Activated naive CD8-positive, alpha-beta T cell treated with anti-CD3 and anti-CD28 coated beads, Interleukin-2, amount 50 U/mL, for 24 hours (primary cell): ENCODE measurements around the gene PDGFB.

Experiments used
- ATAC-seq: fragments of 150-1000 bp; cut with Tn5 transposase; one replicate; pipeline ENCODE4 v1.10.0; 2021
- DNase-seq: peaks from one replicate; pipeline ENCODE4 v3.0.0; 2021
- H3K27ac Mint-ChIP-seq: one replicate; pipeline ENCODE4 v1.8.0; 2021; ENCODE audit warnings: mild to moderate bottlenecking, mixed read lengths
- H3K27me3 Mint-ChIP-seq: one replicate; pipeline ENCODE4 v1.8.0; 2021; ENCODE audit warnings: mixed read lengths
- H3K36me3 Mint-ChIP-seq: one replicate; pipeline ENCODE4 v1.8.0; 2021; ENCODE audit warnings: low read depth, mixed read lengths
- H3K4me1 Mint-ChIP-seq: one replicate; pipeline ENCODE4 v1.8.0; 2021; ENCODE audit warnings: mixed read lengths
- H3K4me3 Mint-ChIP-seq: one replicate; pipeline ENCODE4 v1.8.0; 2021; ENCODE audit warnings: mild to moderate bottlenecking, moderate library complexity, mixed read lengths
- H3K9me3 Mint-ChIP-seq: one replicate; pipeline ENCODE4 v1.8.0; 2021; ENCODE audit warnings: mixed read lengths

Gene PDGFB

DNA sequence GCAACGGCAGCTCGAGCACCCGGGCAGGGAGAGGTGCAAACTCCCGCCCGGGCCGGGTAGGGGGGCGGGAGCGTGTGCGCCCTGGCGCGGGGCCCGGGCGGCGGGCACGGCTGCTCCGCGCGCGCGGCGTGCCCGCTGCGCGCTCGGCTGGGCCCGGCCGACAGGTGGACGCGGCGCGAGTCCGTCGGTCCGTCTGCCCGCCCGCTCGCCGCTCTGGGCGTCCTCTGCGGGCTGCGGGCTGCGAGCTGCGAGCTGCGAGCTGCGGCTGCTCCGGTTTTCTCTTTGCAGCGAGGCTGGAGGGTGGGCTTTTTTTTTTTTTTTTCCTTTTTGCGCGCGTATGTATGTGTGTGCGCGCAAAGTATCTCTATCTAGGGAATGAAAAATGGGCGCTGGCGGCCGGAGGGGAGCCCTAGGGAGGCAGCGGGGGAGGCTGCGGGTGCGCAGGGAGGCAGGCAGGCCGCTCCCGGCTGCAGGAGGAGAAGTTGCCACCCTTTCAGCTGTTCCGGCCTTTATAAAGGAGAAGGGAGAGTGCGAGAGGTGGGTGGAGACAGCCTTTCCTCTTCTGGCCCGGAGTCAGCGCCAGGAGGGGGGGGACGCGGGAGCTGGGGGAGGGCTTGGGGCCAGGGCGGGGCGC is at the start of gene PDGFB:
PDGFB (minus strand) TSS at position 487 of the 634 bp plus-strand sequence. CDS start 1,019 bp downstream, outside the sequence.
- Mint-ChIP-seq H3K4me3 (peak within 1 kb of the TSS; percentile 70), H3K27ac (no peak within 1 kb of the TSS), H3K9me3 (no peaks in the 10 kb centered on the region), H3K4me1 (peaks cover 35% of the 10 kb centered on the region), H3K27me3 (peaks cover 50% of the 10 kb centered on the region), H3K36me3 (no peaks in the 10 kb centered on the region)
- DNase-seq (no peak), ATAC-seq (no peak)

DNA sequence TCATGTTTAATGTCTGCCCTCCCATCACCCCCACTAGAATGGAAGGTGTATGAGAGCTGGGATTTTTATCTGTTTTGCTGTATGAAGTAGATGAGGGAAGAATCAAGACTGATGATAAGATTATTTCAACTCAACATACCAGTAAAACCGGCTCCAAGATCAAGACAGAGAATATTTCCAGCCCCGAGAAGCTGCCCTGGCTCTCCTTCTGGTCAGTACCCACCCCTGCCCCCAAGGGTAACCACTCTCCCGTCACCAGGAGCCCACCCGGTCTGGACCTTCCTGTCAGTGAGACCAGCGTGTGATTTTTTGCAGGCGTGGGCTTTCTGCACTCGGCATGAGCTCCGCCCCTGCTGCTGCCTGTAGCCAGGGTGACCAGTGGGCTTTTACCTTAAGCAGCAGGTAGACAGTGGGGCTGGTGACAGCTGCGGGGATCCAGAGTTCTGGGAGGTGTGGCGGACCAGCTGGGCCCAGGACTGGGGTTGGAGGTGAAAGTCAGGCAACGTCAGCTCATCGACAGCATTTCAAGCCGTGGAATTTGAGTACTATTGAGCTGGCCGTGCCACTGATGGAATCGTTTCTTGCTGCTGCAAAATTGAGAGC is 49.1 kb upstream of the PDGFB start:
- ATAC-seq = no peak
- no peak for DNase-seq
- Mint-ChIP-seq H3K4me3 (no peak overlapping the region), H3K36me3 (no peaks in the 10 kb centered on the region), H3K27me3 (peaks cover 12% of the 10 kb centered on the region), H3K27ac (no peak overlapping the region), H3K4me1 (no peaks in the 10 kb centered on the region), H3K9me3 (no peaks in the 10 kb centered on the region)

DNA sequence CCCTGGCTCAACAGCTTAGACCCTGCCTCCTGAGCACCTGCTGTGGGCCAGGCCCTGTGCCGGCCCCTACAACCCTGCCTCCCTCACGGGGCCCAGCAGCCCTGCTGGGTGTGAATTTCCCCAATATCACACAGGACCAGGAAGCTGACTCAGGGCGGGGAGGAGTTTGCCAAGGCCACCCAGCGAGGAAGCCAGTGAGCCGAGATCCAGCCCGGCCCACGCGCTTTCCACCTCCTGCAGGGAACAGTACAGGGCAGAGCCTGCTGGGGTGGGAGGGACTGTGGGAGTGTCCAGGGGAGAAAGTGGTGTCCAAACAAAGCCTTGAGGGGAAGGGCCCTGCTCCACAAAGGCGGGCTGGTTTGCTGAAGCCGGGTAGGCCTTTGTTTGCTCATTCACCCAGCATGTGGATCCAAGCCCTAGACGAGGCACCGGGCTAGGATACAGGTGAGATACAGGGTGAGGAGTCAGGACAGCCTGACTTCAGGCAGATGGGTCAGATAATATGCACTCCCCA is 47.8 kb upstream of the PDGFB start:
- Mint-ChIP-seq H3K4me3 (no peak overlapping the region), H3K36me3 (no peaks in the 10 kb centered on the region), H3K4me1 (no peaks in the 10 kb centered on the region), H3K9me3 (no peaks in the 10 kb centered on the region), H3K27ac (no peak overlapping the region), H3K27me3 (peaks cover 9% of the 10 kb centered on the region)
- DNase-seq = no peak
- no peak for ATAC-seq

DNA sequence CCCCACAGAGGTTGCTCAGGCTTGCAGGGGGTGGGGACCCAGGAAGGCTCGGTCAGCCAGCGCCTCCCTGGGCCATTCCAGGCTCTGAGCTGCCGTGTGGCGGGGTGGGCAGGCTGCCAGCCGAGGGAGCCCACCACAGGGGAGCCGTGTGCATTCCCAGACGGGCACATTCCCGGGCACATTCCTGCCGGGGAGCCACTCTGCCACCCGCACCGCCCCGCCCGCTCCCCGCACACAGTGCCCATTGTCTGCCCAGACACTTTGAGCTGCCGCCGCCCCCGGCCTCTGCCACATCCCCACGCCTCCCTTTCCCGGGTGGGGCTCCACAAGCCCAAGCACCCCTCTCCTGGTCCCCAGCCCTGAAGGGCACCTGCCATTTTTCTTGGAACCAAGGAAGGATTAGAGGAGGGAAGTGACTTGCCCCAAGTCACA is 47.3 kb upstream of the PDGFB start:
- DNase-seq (no peak), ATAC-seq (no peak)
- no peaks in the 10 kb centered on the region for H3K36me3 Mint-ChIP-seq
- no peak overlapping the region for H3K27ac Mint-ChIP-seq
- H3K4me1 Mint-ChIP-seq = peaks cover 1% of the 10 kb centered on the region
- no peaks in the 10 kb centered on the region for H3K9me3 Mint-ChIP-seq
- no peak overlapping the region for H3K4me3 Mint-ChIP-seq
- H3K27me3 Mint-ChIP-seq = peaks cover 9% of the 10 kb centered on the region

DNA sequence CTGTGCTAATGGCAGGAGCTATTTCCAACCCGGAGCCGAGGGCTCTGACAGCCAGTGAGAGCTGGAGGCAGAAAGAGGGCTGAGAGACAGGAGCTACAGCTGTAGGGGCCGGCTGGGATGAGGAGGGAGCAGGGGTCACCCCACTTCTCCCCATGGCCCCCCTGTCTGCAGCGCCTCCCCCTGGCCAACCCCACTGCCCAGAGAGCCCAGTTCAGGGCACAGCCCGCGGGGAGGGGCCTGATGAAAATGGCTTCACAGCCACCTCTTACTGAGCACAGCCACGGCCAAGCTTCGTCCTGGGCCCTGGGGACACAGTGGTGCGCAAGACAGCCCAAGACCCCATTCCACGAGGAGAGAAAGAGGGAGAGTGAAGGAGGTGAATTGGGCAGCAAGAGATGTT is 46.7 kb upstream of the PDGFB start:
- peaks cover 3% of the 10 kb centered on the region for H3K4me1 Mint-ChIP-seq
- DNase-seq (no peak), ATAC-seq (no peak)
- no peak overlapping the region for H3K27ac Mint-ChIP-seq
- no peak overlapping the region for H3K4me3 Mint-ChIP-seq
- no peaks in the 10 kb centered on the region for H3K36me3 Mint-ChIP-seq
- H3K27me3 Mint-ChIP-seq = peaks cover 8% of the 10 kb centered on the region
- no peaks in the 10 kb centered on the region for H3K9me3 Mint-ChIP-seq

DNA sequence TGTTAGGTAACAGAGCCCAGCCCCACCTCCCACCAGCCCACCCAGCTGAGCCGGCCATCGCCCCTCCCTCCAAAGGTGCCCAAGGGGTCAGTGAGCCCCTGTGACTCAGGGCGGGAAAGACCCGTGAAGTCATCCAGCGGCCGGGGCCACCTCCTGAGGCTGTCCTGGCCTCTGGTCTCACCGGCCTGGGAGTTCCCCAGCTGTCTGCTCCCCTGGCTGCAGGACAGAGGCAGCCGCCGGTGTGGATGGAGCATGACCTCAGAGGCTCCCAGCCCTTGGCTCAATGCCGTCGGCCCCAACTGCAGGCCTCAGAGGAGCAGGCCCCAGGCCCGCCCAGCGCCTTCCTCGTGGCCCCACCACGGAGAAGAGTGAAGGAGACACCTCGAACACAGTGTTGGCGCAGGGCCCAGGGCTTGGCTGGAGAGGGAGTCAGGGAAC is 46.0 kb upstream of the PDGFB start:
- Mint-ChIP-seq H3K27me3 (peaks cover 7% of the 10 kb centered on the region), H3K9me3 (no peaks in the 10 kb centered on the region), H3K27ac (no peak overlapping the region), H3K4me1 (peaks cover 3% of the 10 kb centered on the region), H3K36me3 (peaks cover 1% of the 10 kb centered on the region), H3K4me3 (no peak overlapping the region)
- ATAC-seq (no peak), DNase-seq (no peak)

DNA sequence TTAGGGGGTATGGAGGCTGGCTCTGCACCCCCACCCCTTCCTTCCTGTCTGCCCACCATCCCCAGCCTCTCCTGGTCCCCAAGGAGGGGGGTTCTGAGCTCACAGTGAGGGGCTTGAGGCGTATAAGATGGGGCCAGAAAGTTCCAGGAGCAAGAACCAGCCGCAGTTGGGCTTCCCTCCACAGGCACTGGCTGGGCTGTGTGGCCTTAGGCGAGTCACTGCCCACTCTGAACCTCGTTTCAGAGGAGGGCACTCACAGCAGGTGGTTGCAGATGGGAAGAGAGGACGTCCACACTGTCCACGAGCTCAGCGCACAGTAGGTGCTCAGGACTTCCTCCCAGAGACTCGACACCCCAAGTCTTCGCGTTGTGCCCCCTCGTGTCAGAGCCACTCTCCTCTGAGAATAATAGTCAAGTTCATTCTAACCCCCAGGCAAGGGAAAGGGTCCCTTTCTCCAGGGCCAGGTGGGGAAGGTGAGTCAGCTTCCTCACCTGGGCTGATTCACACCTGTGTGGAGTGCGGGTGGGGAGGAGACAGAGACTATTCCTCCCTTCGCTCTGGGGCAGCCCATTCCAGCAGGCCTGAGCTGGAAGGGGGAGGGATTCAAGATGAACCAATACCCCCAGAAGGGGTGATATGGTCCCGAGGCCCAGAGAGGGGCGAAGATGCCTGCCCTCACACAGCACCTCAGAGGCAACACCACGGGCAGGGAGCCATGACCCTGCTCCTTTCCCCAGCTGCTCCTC is 45.4 kb upstream of the PDGFB start:
- Mint-ChIP-seq H3K36me3 (peaks cover 2% of the 10 kb centered on the region), H3K4me3 (no peak overlapping the region), H3K9me3 (no peaks in the 10 kb centered on the region), H3K4me1 (peaks cover 3% of the 10 kb centered on the region), H3K27me3 (peaks cover 7% of the 10 kb centered on the region), H3K27ac (no peak overlapping the region)
- ATAC-seq (no peak), DNase-seq (no peak)

DNA sequence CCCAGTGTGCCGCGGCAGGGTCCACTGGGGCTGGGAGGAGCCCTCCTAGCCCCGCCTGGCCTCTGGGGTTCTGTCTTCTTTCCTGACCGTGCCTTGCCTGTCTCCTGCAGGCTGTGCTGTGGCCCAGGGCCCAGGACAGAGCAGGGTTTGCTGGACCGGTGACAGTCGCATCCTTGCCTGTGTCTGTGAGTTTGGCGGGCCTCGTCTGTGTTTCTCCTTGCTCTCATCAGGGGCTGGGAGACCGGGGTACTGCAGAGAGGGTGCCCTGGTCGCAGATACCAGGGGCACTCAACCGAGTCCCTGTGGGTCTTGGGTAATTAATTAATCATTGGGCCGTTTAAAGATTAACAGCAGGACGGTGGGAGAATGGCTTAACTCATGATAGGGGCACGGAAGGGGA is 44.8 kb upstream of the PDGFB start:
- Mint-ChIP-seq H3K4me3 (no peak overlapping the region), H3K36me3 (peaks cover 2% of the 10 kb centered on the region), H3K27ac (no peak overlapping the region), H3K9me3 (no peaks in the 10 kb centered on the region), H3K27me3 (peaks cover 7% of the 10 kb centered on the region), H3K4me1 (peaks cover 3% of the 10 kb centered on the region)
- ATAC-seq (no peak), DNase-seq (no peak)

DNA sequence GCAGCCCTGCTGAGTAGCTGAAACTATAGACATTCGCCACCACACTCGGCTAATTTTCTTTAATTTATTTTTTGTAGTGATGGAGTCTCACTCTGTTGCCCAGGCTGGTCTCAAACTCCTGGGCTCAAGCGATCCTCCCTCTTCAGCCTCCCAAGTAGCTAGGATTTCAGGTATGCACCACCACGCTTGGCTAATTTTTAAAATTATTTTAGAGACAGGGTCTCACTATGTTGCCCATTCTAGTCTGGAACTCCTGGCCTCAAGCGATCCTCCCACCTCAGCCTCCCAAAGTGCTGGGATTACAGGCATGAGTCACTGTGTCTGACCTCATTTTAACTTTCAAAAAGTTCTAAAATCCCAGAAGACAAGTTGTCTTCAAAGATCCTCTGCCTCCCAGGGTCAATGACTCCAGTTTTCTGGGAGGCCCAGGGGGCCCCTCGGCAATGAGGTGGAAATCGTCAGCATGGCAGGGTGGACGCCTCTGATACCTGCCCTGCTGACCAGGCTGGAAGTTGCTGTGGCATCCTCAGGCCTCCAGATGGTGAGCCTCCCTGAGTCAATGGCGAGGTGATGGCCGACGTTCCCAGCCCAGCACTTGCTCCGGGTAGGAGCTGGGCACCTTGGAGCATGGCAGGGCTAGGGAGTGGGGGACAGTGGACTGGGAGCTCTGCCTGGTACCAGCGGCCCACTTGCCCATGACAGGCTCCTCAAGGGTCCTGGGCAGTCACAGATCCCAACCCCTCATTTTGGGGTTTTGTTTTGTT is 43.5 kb upstream of the PDGFB start:
- Mint-ChIP-seq H3K27ac (no peak overlapping the region), H3K4me3 (no peak overlapping the region), H3K27me3 (peaks cover 3% of the 10 kb centered on the region), H3K4me1 (peaks cover 3% of the 10 kb centered on the region), H3K9me3 (no peaks in the 10 kb centered on the region), H3K36me3 (peaks cover 2% of the 10 kb centered on the region)
- DNase-seq = no peak
- no peak for ATAC-seq

DNA sequence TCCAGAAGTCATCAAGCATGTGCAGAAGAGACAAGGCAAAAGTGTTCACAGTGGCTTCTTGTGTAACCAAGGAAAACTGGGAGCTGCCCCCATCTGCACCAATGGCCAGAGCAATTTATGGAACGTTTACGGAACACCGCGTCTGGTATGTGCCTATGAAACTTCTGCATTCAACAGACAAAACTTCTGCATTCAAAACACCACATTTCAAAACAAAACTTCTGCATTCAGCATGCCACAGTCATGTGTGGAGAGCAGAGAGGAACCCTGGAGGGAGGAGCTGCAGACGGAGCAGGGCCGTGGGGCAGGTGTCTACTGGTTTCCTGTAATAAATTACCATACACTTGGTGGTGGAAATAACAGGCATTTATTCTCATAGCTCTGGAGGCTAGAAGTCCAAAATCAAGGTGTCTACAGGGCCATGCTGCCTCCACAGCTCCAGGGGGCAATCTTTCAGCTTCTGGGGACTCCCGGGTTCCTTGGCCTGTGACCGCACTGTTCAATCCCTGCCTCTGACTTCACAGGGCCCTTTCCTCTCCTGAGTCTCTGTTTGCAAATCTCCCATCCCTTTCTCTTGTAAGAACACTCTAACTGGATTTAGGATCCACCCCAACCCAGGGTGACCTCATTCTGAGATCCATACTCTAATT is 42.4 kb upstream of the PDGFB start:
- no peak for DNase-seq
- Mint-ChIP-seq H3K4me1 (peaks cover 3% of the 10 kb centered on the region), H3K27me3 (peaks cover 3% of the 10 kb centered on the region), H3K36me3 (peaks cover 2% of the 10 kb centered on the region), H3K9me3 (no peaks in the 10 kb centered on the region), H3K4me3 (no peak overlapping the region), H3K27ac (no peak overlapping the region)
- ATAC-seq = no peak

DNA sequence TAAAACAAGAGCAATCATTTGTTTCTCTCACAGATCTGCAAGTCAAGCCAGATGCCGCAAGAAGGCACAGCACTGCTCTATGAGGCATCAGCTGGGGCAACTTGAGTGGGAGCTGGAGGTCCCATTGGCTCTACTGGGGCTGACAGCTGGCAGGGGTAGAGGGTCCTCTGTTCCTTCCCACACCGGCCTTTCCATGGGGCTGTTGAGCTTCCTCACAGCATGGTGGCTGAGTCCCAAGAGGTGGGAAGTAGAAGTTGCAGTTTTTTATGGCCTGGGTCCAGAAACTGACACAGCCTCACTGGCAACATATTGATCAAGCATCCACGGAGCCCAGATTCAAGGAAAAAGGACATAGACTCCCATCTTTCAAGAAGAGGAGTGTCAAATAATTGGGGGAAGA is 40.2 kb upstream of the PDGFB start:
- Mint-ChIP-seq H3K27me3 (peaks cover 3% of the 10 kb centered on the region), H3K27ac (no peak overlapping the region), H3K9me3 (no peaks in the 10 kb centered on the region), H3K4me3 (no peak overlapping the region), H3K36me3 (peaks cover 2% of the 10 kb centered on the region), H3K4me1 (peaks cover 3% of the 10 kb centered on the region)
- no peak for DNase-seq
- ATAC-seq = no peak

DNA sequence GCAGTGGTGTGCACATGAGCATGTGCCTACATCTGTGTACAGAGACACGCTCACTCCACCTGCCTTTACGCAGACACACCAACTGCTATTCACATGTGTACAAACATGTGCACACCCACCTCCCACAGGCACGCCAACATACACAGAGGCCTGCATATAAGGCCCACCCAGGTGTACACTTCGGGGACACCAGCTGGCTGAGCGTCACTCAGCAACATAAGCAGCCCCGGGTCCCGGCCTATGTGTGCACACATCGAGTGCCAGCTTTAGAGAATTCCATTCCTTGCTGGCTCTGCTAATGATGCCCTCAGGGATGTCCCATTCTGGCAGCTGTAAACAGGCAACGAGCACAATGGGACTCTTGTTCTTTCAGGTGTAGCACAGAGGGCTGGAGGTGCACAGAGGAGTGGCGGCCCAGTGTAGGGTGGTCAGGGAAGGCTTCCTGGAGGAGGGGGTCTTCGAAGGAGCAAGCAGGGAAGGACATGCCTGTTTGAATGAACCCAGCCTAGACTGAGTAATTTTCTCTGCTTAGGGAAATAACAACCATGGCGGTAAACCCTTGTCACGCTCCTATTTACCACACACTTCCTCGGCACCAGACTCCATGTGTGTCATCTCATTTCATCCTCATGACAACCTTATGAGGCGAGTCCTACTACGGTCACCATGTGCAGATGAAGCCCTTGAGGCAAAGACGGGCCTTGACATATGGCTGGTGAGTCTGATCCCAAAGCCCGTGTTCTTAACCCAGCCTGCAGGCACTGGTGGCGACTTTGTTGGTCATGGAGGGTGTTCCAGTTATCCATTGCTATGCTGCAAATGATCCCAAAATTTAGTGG is 39.6 kb upstream of the PDGFB start:
- Mint-ChIP-seq H3K27me3 (peaks cover 7% of the 10 kb centered on the region), H3K4me3 (no peak overlapping the region), H3K9me3 (no peaks in the 10 kb centered on the region), H3K27ac (no peak overlapping the region), H3K36me3 (peaks cover 2% of the 10 kb centered on the region), H3K4me1 (peaks cover 3% of the 10 kb centered on the region)
- DNase-seq (no peak), ATAC-seq (no peak)

DNA sequence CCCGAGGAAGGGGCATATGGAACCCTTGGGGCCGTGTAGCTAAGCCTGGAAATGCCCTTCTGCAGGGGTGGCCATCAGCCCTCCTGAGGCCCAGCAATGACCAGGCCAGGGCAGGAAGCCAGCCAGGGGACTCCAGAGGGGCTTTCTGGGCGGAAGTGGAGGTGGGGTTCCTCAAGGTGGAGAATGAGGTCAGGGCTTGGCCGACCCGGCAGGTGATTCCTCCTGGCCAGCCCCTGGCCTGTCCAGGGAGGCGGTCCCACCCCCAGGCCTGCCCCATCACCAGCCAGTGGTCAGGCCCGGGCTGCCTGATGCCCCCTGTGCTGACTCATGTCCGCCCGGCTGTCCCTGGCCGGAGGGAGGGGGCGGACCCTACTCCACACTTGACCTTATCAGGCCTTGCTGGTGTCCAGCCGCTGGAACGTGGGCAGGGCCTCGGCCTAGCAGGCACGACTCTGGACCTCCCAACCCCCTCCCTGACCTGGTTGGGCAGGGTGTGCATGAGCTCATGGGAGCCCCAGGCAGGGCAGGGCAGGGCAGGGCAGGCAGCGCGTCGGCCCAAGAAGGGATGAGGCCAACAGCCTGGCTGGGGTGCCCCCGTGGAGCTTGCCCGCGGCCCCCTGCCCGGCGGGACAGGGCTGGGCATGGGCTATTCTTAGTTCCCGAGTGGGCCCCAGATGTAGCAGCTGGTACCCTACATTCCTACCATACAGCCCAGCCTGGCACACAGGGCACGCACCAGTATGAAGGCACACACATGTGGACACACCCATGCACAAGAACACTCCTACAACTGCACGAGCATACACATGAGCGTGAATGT is 38.8 kb upstream of the PDGFB start:
- Mint-ChIP-seq H3K36me3 (peaks cover 2% of the 10 kb centered on the region), H3K27ac (no peak overlapping the region), H3K27me3 (peaks cover 11% of the 10 kb centered on the region), H3K9me3 (no peaks in the 10 kb centered on the region), H3K4me1 (peaks cover 3% of the 10 kb centered on the region), H3K4me3 (no peak overlapping the region)
- ATAC-seq (no peak), DNase-seq (no peak)
